Vagina (tissue), 2 donors: ENCODE data around the gene TRIM72. TPM values are rescaled to one million over a fixed set of nuclear protein-coding genes. Genes with fewer than 3 reads are reported as not detected.
A peak's percentile ranks its signal among the peaks of the same experiment; 100 is the strongest.
"Not testable (repeated sequence)": the region's sequence is repeated elsewhere in the genome, so short reads cannot be mapped to it uniquely, and the experiment has no call there.

Experiments used
- DNase-seq, 2 donors: peaks; one replicate each; pipeline ENCODE4 v3.0.0-alpha.2; 2017; ENCODE audit errors: extremely low spot score in 2 of 2
- H3K27ac ChIP-seq: fragments of 200-600 bp; sonication (generic); one replicate; pipeline ENCODE4 v1.5.1; 2019
- H3K27me3 ChIP-seq: fragments of 200-600 bp; sonication (generic); one replicate; pipeline ENCODE4 v1.5.1; 2019
- H3K36me3 ChIP-seq, 2 donors: fragments of 200-600 bp; sonication (generic); one replicate each; pipeline ENCODE4 v1.5.1; 2017 to 2019
- H3K4me1 ChIP-seq: fragments of 200-600 bp; sonication (generic); one replicate; pipeline ENCODE4 v1.5.1; 2019
- H3K4me3 ChIP-seq, 2 donors: fragments of 200-600 bp; sonication (generic); 1 replicate in 1 of 2; 2 replicates in 1 of 2; pipeline ENCODE4 v1.5.1; 2016 to 2019
- H3K9me3 ChIP-seq: fragments of 200-600 bp; sonication (generic); one replicate; pipeline ENCODE4 v1.5.1; 2019
- CTCF ChIP-seq, 3 experiments: fragments of 450-650 bp in 2 of 3; fragments of 200-600 bp in 1 of 3; sonication (generic) in 1 of 3; IDR thresholded peaks; one replicate each; pipeline ENCODE4 v1.5.1; 2017 to 2019; ENCODE audit warnings: antibody characterized with exemption in 3 of 3, mild to moderate bottlenecking in 2 of 3, moderate library complexity in 2 of 3
- POLR2A ChIP-seq, 2 donors: fragments of 450-650 bp; IDR thresholded peaks; one replicate each; pipeline ENCODE4 v1.6.1; 2017; ENCODE audit warnings: antibody characterized with exemption in 2 of 2, mild to moderate bottlenecking in 2 of 2, moderate library complexity in 2 of 2
- POLR2AphosphoS5 ChIP-seq, 2 donors: sonication (generic); formaldehyde crosslinking; IDR thresholded peaks; one replicate each; pipeline ENCODE4 v1.9.0; 2017; ENCODE audit warnings: antibody characterized with exemption in 2 of 2, mild to moderate bottlenecking in 2 of 2, low read depth in 1 of 2; ENCODE audit not compliant: insufficient read depth in 1 of 2
- intact Hi-C: fragments of 100-400 bp; cut with DNase I; formaldehyde crosslinking; loops from one replicate; pipeline ENCODE4 v1.15.1; 2023
- small RNA-seq: library from RNA; depleted of rRNA; stranded (forward); fragments of <200 nt; gene quantifications from one replicate; pipeline ENCODE3, GENCODE V24; 2016
- total RNA-seq: library from RNA; depleted of rRNA; stranded (reverse); fragments of >200 nt; gene quantifications from one replicate; pipeline ENCODE4 v1.2.3, GENCODE V29; 2016

The TRIM72 gene
- total RNA-seq, 1 donor from 2014 or later: not detected

GRCh38 chr16:31276600-31276999 lies 62.7 kb downstream of the TRIM72 start:
- TF ChIP-seq CTCF (IDR thresholded peaks at IDR 0.05) (no peak), POLR2A (IDR thresholded peaks at IDR 0.05) (no peak), POLR2AphosphoS5 (IDR thresholded peaks at IDR 0.05; ENCODE audit: insufficient read depth in 1 of 2, low read depth in 1 of 2) (no peak)

GRCh38 chr16:31277659-31278260 lies 63.8 kb downstream of the TRIM72 start:
- no peaks in the 10 kb centered on the region for H3K27me3 ChIP-seq
- no peak overlapping the region for H3K4me3 ChIP-seq
- no peak overlapping the region for H3K27ac ChIP-seq
- TF ChIP-seq POLR2A (IDR thresholded peaks at IDR 0.05) (no peak), CTCF (IDR thresholded peaks at IDR 0.05) (no peak), POLR2AphosphoS5 (IDR thresholded peaks at IDR 0.05; ENCODE audit: insufficient read depth in 1 of 2, low read depth in 1 of 2) (no peak)
- H3K4me1 ChIP-seq: no peaks in the 10 kb centered on the region
- H3K36me3 ChIP-seq: no peaks in the 10 kb centered on the region
- H3K9me3 ChIP-seq: no peaks in the 10 kb centered on the region
- peak in 1 of 2 donors; percentile 65 for DNase-seq
- intact Hi-C loops: no loop called here

More at GRCh38 chr16:31276600-31276999, 62.7 kb downstream of the TRIM72 start:
- intact Hi-C loops: no loop called here
- Histone ChIP-seq H3K27ac (no peak overlapping the region), H3K4me1 (no peaks in the 10 kb centered on the region), H3K27me3 (no peaks in the 10 kb centered on the region), H3K4me3 (no peak overlapping the region), H3K9me3 (no peaks in the 10 kb centered on the region), H3K36me3 (no peaks in the 10 kb centered on the region)
- DNase-seq: peak in 1 of 2 donors; percentile 75

GRCh38 chr16:31278853-31279252 lies 64.9 kb downstream of the TRIM72 start:
- H3K4me1 ChIP-seq, H3K36me3 ChIP-seq, H3K9me3 ChIP-seq, H3K4me3 ChIP-seq, H3K27me3 ChIP-seq, DNase-seq, H3K27ac ChIP-seq, intact Hi-C loops: not testable (repeated sequence)

Small RNA genes within 50 kb of the gene (small RNA-seq; reads per million reads assigned to genes)
- not detected for gene AC009088.4
- not detected for gene NDUFA3P6

Other genes starting within 250 kb of the TRIM72 start
- gene HSD3B7, start 228.9 kb upstream of the TRIM72 start, total RNA-seq: 14.5 TPM
- 4.7 TPM for gene STX1B, start 203.5 kb upstream of the TRIM72 start, total RNA-seq
- gene STX4, start 180.6 kb upstream of the TRIM72 start, total RNA-seq: 42.5 TPM
- 5.4 TPM for gene ZNF668, start 139.9 kb upstream of the TRIM72 start, total RNA-seq
- 10.6 TPM for gene ZNF646, start 139.7 kb upstream of the TRIM72 start, total RNA-seq
- 2.0 TPM for gene PRSS53, start 125.2 kb upstream of the TRIM72 start, total RNA-seq
- 123 TPM for gene VKORC1, start 119.3 kb upstream of the TRIM72 start, total RNA-seq
- gene BCKDK, start 105.7 kb upstream of the TRIM72 start, total RNA-seq: 48.9 TPM
- gene KAT8, start 96.5 kb upstream of the TRIM72 start, total RNA-seq: 76.6 TPM
- 26.0 TPM for gene PRSS8, start 78.4 kb upstream of the TRIM72 start, total RNA-seq
- gene PRSS36, start 64.1 kb upstream of the TRIM72 start, total RNA-seq: 1.2 TPM
- gene FUS, start 34.0 kb upstream of the TRIM72 start, total RNA-seq: 74.2 TPM
- 85.0 TPM for gene PYCARD, start 11.4 kb upstream of the TRIM72 start, total RNA-seq
- gene PYDC1, start 3.0 kb downstream of the TRIM72 start, total RNA-seq: not detected
- gene ITGAM, start 45.9 kb downstream of the TRIM72 start, total RNA-seq: 14.0 TPM
- gene ITGAX, start 141.1 kb downstream of the TRIM72 start, total RNA-seq: 4.4 TPM
- not detected for gene ITGAD, start 179.2 kb downstream of the TRIM72 start, total RNA-seq
- not detected for gene COX6A2, start 214.2 kb downstream of the TRIM72 start, total RNA-seq
- gene ZNF843, start 228.7 kb downstream of the TRIM72 start, total RNA-seq: 2.7 TPM
- gene ARMC5, start 245.4 kb downstream of the TRIM72 start, total RNA-seq: 11.3 TPM